ENCODE measurements around the gene PLPPR3.

Gene PLPPR3

DNA sequence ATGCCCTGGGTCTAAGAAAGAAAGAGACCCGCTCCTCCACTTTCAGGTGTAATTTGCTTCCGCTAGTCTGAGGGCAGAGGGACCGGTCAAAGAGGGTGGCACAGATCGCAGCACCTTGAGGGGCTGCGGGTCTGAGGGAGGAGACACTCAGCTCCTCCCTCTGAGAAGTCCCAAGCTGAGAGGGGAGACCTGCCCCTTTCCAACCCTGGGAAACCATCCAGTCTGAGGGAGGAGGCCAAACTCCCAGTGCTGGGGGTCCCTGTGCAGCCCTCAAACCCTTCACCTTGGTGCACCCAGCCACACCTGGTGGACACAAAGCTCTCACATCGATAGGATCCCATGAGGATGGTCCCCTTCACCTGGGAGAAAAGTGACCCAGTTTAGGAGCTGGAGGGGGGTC, 57.9 kb downstream of the PLPPR3 start:
- DNase-seq (ENCODE audit: extremely low spot score) = no peak
- POLR2A ChIA-PET = no interaction called here
- TF ChIP-seq ZNF384 (IDR thresholded peaks at IDR 0.05) (no peak), TARDBP (IDR thresholded peaks at IDR 0.05) (no peak), ELF4 (IDR thresholded peaks at IDR 0.05) (no peak), CTBP1 (IDR thresholded peaks at IDR 0.05; ENCODE audit: borderline replicate concordance) (no peak), FOXK2 (IDR thresholded peaks at IDR 0.05) (no peak), HDGF (IDR thresholded peaks at IDR 0.05; ENCODE audit: borderline replicate concordance) (no peak), FOXM1 (IDR thresholded peaks at IDR 0.05; ENCODE audit: borderline replicate concordance) (no peak), NFRKB (IDR thresholded peaks at IDR 0.05) (no peak), BHLHE40 (IDR thresholded peaks at IDR 0.05; ENCODE audit: borderline replicate concordance) (no peak), SUZ12 (IDR thresholded peaks at IDR 0.05) (no peak), ARNT (IDR thresholded peaks at IDR 0.05) (no peak), SP1 (IDR thresholded peaks at IDR 0.05) (no peak), LEF1 (IDR thresholded peaks at IDR 0.05; ENCODE audit: borderline replicate concordance) (no peak), FOXA1 (IDR thresholded peaks at IDR 0.05) (no peak)
- TF ChIP-seq, protein P1, sequence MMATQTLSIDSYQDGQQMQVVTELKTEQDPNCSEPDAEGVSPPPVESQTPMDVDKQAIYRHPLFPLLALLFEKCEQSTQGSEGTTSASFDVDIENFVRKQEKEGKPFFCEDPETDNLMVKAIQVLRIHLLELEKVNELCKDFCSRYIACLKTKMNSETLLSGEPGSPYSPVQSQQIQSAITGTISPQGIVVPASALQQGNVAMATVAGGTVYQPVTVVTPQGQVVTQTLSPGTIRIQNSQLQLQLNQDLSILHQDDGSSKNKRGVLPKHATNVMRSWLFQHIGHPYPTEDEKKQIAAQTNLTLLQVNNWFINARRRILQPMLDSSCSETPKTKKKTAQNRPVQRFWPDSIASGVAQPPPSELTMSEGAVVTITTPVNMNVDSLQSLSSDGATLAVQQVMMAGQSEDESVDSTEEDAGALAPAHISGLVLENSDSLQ (IDR thresholded peaks at IDR 0.05) = no peak
- CTCF ChIA-PET = no interaction called here

DNA sequence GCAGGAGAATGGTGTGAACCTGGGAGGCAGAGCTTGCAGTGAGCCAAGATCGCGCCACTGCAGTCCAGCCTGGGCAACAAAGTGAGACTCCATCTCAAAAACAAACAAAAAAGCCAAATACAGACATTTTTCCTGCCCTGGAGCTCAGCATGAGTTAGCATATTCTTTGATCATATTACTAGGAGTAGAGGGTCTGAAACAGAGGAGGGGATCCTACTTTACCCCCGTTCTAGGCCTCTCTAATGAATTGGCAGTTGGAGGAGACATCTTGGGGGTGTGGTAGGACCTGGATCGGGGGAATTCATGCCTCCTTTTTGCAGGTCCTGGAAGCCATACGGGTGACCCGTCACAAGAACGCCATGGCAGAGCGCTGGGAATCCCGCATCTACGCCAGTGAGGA, 58.6 kb downstream of the PLPPR3 start:
- DNase-seq (ENCODE audit: extremely low spot score) = no peak
- CTCF ChIA-PET = no interaction called here
- POLR2A ChIA-PET = no interaction called here
- no peak for TF ChIP-seq FOXK2 (IDR thresholded peaks at IDR 0.05)
- no peak for TF ChIP-seq ARNT (IDR thresholded peaks at IDR 0.05)
- TF ChIP-seq SUZ12 (IDR thresholded peaks at IDR 0.05) = no peak
- TF ChIP-seq SP1 (IDR thresholded peaks at IDR 0.05) = no peak
- no peak for TF ChIP-seq ELF4 (IDR thresholded peaks at IDR 0.05)
- no peak for TF ChIP-seq CTBP1 (IDR thresholded peaks at IDR 0.05; ENCODE audit: borderline replicate concordance)
- TF ChIP-seq, protein P1 (IDR thresholded peaks at IDR 0.05) = no peak
- TF ChIP-seq L3MBTL2 (conservative IDR thresholded peaks at IDR 0.05) = no peak
- no peak for TF ChIP-seq ZNF384 (IDR thresholded peaks at IDR 0.05)
- TF ChIP-seq FOXA1 (IDR thresholded peaks at IDR 0.05) = no peak
- no peak for TF ChIP-seq HDGF (IDR thresholded peaks at IDR 0.05; ENCODE audit: borderline replicate concordance)
- TF ChIP-seq TARDBP (IDR thresholded peaks at IDR 0.05) = no peak
- TF ChIP-seq FOXM1 (IDR thresholded peaks at IDR 0.05; ENCODE audit: borderline replicate concordance) = no peak
- no peak for TF ChIP-seq NFRKB (IDR thresholded peaks at IDR 0.05)
- no peak for TF ChIP-seq LEF1 (IDR thresholded peaks at IDR 0.05; ENCODE audit: borderline replicate concordance)
- no peak for TF ChIP-seq BHLHE40 (IDR thresholded peaks at IDR 0.05; ENCODE audit: borderline replicate concordance)
